MM.1S (cell line): ENCODE measurements around the gene NR2E1.

Source experiments
- DNase-seq: peaks from one replicate; pipeline ENCODE4 v3.0.0-alpha.2; 2015
- H2AFZ ChIP-seq: fragments of 300-600 bp; sonication (generic); 2 replicates; pipeline ENCODE4 v1.6.0; 2016; ENCODE audit warnings: antibody characterized with exemption, low read length
- H3F3A ChIP-seq: fragments of 300-600 bp; sonication (generic); 2 replicates; pipeline ENCODE4 v1.6.1; 2016; ENCODE audit warnings: mild to moderate bottlenecking, antibody characterized with exemption, low read length, moderate library complexity, mixed read lengths; ENCODE audit not compliant: insufficient read depth
- H3K27ac ChIP-seq: fragments of 300-600 bp; sonication (generic); 2 replicates; pipeline ENCODE4 v1.5.1; 2016; ENCODE audit warnings: mild to moderate bottlenecking, low read length
- H3K27me3 ChIP-seq: fragments of 300-600 bp; sonication (generic); replicated peaks from 2 replicates; pipeline ENCODE4 v1.6.0; 2016; ENCODE audit warnings: low read length; ENCODE audit not compliant: insufficient read depth
- H3K36me3 ChIP-seq: fragments of 300-600 bp; sonication (generic); replicated peaks from 2 replicates; pipeline ENCODE4 v1.6.1; 2016; ENCODE audit warnings: mild to moderate bottlenecking, low read length, mixed read lengths; ENCODE audit not compliant: insufficient read depth
- H3K4me1 ChIP-seq: fragments of 300-600 bp; sonication (generic); 2 replicates; pipeline ENCODE4 v1.6.1; 2016; ENCODE audit warnings: low read length, mixed read lengths
- H3K4me2 ChIP-seq: fragments of 300-600 bp; sonication (generic); 2 replicates; pipeline ENCODE4 v1.6.0; 2016; ENCODE audit warnings: low read depth, low read length
- H3K4me3 ChIP-seq: fragments of 300-600 bp; sonication (generic); 2 replicates; pipeline ENCODE4 v1.5.1; 2016; ENCODE audit warnings: low read length, mixed read lengths
- H3K79me2 ChIP-seq: fragments of 300-600 bp; sonication (generic); 2 replicates; pipeline ENCODE4 v1.6.1; 2016; ENCODE audit warnings: mixed run types, low read length, mixed read lengths
- H3K9ac ChIP-seq: fragments of 300-600 bp; sonication (generic); 2 replicates; pipeline ENCODE4 v1.6.1; 2016; ENCODE audit warnings: low read length, mixed read lengths
- H3K9me2 ChIP-seq: fragments of 300-600 bp; sonication (generic); replicated peaks from 2 replicates; pipeline ENCODE4 v1.6.1; 2016; ENCODE audit warnings: mild to moderate bottlenecking, low read length, mixed read lengths; ENCODE audit not compliant: insufficient read depth
- H3K9me3 ChIP-seq: fragments of 300-600 bp; sonication (generic); replicated peaks from 2 replicates; pipeline ENCODE4 v1.6.1; 2016; ENCODE audit warnings: mild to moderate bottlenecking, low read length, mixed read lengths; ENCODE audit not compliant: insufficient read depth
- H4K20me1 ChIP-seq: fragments of 300-600 bp; sonication (generic); 2 replicates; pipeline ENCODE4 v1.6.1; 2016; ENCODE audit warnings: mild to moderate bottlenecking, low read length, moderate library complexity, mixed read lengths; ENCODE audit not compliant: insufficient read depth
- EZH2 ChIP-seq: fragments of 300-600 bp; sonication (generic); optimal IDR thresholded peaks from 2 replicates; pipeline ENCODE3; 2017; ENCODE audit warnings: low read depth, mild to moderate bottlenecking, antibody characterized with exemption, low read length, mixed read lengths
- EZH2phosphoT487 ChIP-seq: fragments of 300-600 bp; sonication (generic); IDR thresholded peaks from 2 replicates; pipeline ENCODE4 v1.6.1; 2018; ENCODE audit warnings: antibody characterized with exemption, low read length
- TF ChIP-seq, protein P1 (sequence below): fragments of 300-600 bp; sonication (generic); IDR thresholded peaks from 2 replicates; pipeline ENCODE4 v1.5.1; 2016; ENCODE audit warnings: antibody characterized with exemption, low read length, mixed read lengths

Gene NR2E1

DNA sequence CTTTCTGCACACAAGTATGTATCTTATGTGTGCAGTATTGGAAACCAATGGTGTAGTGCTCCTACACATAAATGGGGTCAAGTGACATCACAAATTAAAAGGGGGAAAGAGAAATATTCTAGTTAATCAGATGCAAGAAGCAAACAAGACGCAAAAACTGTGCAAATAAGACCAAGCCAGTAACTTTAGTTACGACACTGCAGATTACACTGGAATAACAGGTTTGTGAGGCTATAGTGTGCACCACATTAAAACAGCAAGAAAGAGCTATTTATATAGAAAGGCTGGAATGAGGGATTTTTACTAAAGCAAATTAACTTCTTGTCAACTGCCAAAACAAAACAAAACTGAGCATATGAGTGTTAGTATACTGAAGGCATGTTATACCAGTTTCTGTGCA, 45.8 kb downstream of the NR2E1 start:
- no peaks in the 10 kb centered on the region for H3K4me1 ChIP-seq
- no peaks in the 10 kb centered on the region for H3K9me2 ChIP-seq
- H4K20me1 ChIP-seq = no peaks in the 10 kb centered on the region
- no peaks in the 10 kb centered on the region for H3K36me3 ChIP-seq
- H3F3A ChIP-seq = no peaks in the 10 kb centered on the region
- H3K9me3 ChIP-seq = no peaks in the 10 kb centered on the region
- H3K79me2 ChIP-seq = peaks cover 12% of the 10 kb centered on the region; the same call in 1 of the 2 replicates
- H3K27me3 ChIP-seq = no peaks in the 10 kb centered on the region
- TF ChIP-seq EZH2 = no peak
- TF ChIP-seq, protein P1, sequence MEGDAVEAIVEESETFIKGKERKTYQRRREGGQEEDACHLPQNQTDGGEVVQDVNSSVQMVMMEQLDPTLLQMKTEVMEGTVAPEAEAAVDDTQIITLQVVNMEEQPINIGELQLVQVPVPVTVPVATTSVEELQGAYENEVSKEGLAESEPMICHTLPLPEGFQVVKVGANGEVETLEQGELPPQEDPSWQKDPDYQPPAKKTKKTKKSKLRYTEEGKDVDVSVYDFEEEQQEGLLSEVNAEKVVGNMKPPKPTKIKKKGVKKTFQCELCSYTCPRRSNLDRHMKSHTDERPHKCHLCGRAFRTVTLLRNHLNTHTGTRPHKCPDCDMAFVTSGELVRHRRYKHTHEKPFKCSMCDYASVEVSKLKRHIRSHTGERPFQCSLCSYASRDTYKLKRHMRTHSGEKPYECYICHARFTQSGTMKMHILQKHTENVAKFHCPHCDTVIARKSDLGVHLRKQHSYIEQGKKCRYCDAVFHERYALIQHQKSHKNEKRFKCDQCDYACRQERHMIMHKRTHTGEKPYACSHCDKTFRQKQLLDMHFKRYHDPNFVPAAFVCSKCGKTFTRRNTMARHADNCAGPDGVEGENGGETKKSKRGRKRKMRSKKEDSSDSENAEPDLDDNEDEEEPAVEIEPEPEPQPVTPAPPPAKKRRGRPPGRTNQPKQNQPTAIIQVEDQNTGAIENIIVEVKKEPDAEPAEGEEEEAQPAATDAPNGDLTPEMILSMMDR = no peak
- no peak for TF ChIP-seq EZH2phosphoT487
- no peak overlapping the region for H3K4me2 ChIP-seq
- H3K27ac ChIP-seq = no peak overlapping the region
- no peak overlapping the region for H2AFZ ChIP-seq
- H3K4me3 ChIP-seq = no peak overlapping the region
- DNase-seq = no peak
- H3K9ac ChIP-seq = no peak overlapping the region

DNA sequence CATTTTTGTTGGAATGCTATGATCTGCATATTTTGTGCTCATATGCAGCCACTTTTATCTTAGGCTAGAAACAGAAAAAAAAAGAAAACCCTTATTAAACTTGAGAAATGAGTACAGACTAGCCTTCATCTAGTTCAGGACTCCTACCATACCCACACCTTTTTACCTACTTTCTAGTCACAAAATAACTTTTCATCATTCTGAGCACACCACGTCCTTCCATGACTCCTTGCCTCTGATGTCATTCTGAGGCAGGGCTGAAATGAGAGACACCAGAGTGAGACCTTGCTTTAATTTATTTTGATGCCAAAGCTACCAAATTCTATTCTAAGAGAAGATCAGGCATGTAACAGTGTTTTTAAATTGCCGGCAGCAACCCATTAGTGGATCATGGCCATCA, 56.2 kb downstream of the NR2E1 start:
- no peak overlapping the region for H3K4me3 ChIP-seq
- no peaks in the 10 kb centered on the region for H3K27me3 ChIP-seq
- H3F3A ChIP-seq = no peaks in the 10 kb centered on the region
- no peaks in the 10 kb centered on the region for H3K9me2 ChIP-seq
- no peaks in the 10 kb centered on the region for H4K20me1 ChIP-seq
- no peaks in the 10 kb centered on the region; the same call in 1 of the 2 replicates for H3K36me3 ChIP-seq
- 0 out of 2 replicates have a peak, but pooled peaks cover 8% of the 10 kb centered on the region for H3K79me2 ChIP-seq
- no peak overlapping the region for H3K9ac ChIP-seq
- DNase-seq = no peak
- H2AFZ ChIP-seq = no peak overlapping the region
- no peaks in the 10 kb centered on the region for H3K4me1 ChIP-seq
- TF ChIP-seq EZH2phosphoT487 (no peak), EZH2 (no peak)
- TF ChIP-seq, protein P1 = no peak
- H3K27ac ChIP-seq = no peak overlapping the region
- H3K4me2 ChIP-seq = no peak overlapping the region
- H3K9me3 ChIP-seq = no peaks in the 10 kb centered on the region

DNA sequence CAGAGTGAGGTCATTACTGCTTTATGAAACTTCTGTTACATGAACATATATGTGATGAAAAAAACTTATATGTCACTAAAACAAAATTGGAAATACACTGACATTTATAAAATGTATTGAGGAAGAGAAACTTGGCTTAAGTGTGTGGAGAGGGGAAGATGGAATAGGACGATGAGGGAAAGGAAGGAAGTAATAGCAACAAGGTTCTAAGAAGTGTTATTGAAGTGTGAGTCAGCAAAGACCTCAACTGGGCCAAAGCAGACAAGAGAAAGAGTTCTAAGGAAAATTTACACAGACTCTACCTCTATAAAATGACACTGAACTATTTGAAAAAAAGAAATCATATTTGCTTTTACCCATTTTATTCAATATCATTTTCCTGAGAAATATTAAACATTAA, 56.7 kb downstream of the NR2E1 start:
- Histone ChIP-seq H3K4me1 (no peaks in the 10 kb centered on the region), H3K4me2 (no peak overlapping the region), H3K9ac (no peak overlapping the region), H4K20me1 (no peaks in the 10 kb centered on the region), H3K36me3 (no peaks in the 10 kb centered on the region; the same call in 1 of the 2 replicates), H3K4me3 (no peak overlapping the region), H3K27me3 (no peaks in the 10 kb centered on the region), H3K9me2 (no peaks in the 10 kb centered on the region), H3K27ac (no peak overlapping the region), H3K79me2 (0 out of 2 replicates have a peak, but pooled peaks cover 12% of the 10 kb centered on the region), H3F3A (no peaks in the 10 kb centered on the region), H2AFZ (no peak overlapping the region), H3K9me3 (no peaks in the 10 kb centered on the region)
- TF ChIP-seq, protein P1 = no peak
- TF ChIP-seq EZH2phosphoT487 = no peak
- TF ChIP-seq EZH2 = no peak
- DNase-seq = no peak
